CD14-positive monocyte (primary cell): ENCODE measurements around the gene CHKA. TPM values are rescaled to one million over a fixed set of nuclear protein-coding genes. Genes with fewer than 3 reads are reported as not detected.

Source experiments
- DNase-seq, 3 donors: peaks; one replicate each; pipeline ENCODE4 v3.0.0-alpha.2; 2011 to 2022
- H2AFZ ChIP-seq: 2 replicates; pipeline ENCODE4 v1.6.0; 2012; ENCODE audit warnings: mild to moderate bottlenecking, low read depth, low read length, inconsistent platforms; ENCODE audit not compliant: insufficient read depth, poor library complexity, severe bottlenecking
- H3K27ac ChIP-seq, 2 donors: 1 replicate in 1 of 2; 2 replicates in 1 of 2; pipeline ENCODE4 v1.5.1; 2012 to 2013; ENCODE audit warnings: low read length in 2 of 2, control low read depth in 1 of 2, inconsistent platforms in 1 of 2, low read depth in 1 of 2, mild to moderate bottlenecking in 1 of 2
- H3K27me3 ChIP-seq, 2 donors: one replicate each; pipeline versions ENCODE4 v1.6.0 to v1.6.1; 2011 to 2013; ENCODE audit warnings: low read length in 2 of 2; ENCODE audit not compliant: control insufficient read depth in 2 of 2, insufficient read depth in 2 of 2
- H3K36me3 ChIP-seq, 2 donors: replicated peaks in 1 of 2; 1 replicate in 1 of 2; 2 replicates in 1 of 2; pipeline versions ENCODE4 v1.5.1 to v1.6.1; 2012 to 2013; ENCODE audit warnings: low read length in 2 of 2, control low read depth in 1 of 2, inconsistent platforms in 1 of 2, mild to moderate bottlenecking in 1 of 2; ENCODE audit not compliant: insufficient read depth in 2 of 2, control insufficient read depth in 1 of 2
- H3K4me1 ChIP-seq, 2 donors: 1 replicate in 1 of 2; 2 replicates in 1 of 2; pipeline versions ENCODE4 v1.5.1 to v1.6.1; 2012 to 2013; ENCODE audit warnings: low read length in 2 of 2, control low read depth in 1 of 2, inconsistent platforms in 1 of 2, mild to moderate bottlenecking in 1 of 2, moderate library complexity in 1 of 2; ENCODE audit not compliant: insufficient read depth in 2 of 2, control insufficient read depth in 1 of 2
- H3K4me2 ChIP-seq: replicated peaks from 2 replicates; pipeline ENCODE3; 2012; ENCODE audit warnings: low read length, moderate library complexity, mild to moderate bottlenecking; ENCODE audit not compliant: poor library complexity, severe bottlenecking; ENCODE audit errors: extremely low read depth
- H3K4me3 ChIP-seq, 3 experiments: fragments of 200-600 bp in 1 of 3; sonication (generic) in 1 of 3; replicated peaks in 1 of 3; 1 replicate in 2 of 3; 2 replicates in 1 of 3; pipeline ENCODE4 v1.5.1; 2011 to 2013; ENCODE audit warnings: low read length in 3 of 3, mild to moderate bottlenecking in 3 of 3, control low read depth in 2 of 3, low read depth in 2 of 3, inconsistent platforms in 1 of 3, moderate library complexity in 1 of 3
- H3K79me2 ChIP-seq: 2 replicates; pipeline ENCODE4 v1.6.0; 2012; ENCODE audit warnings: mild to moderate bottlenecking, control low read depth, inconsistent platforms, low read length, moderate library complexity; ENCODE audit not compliant: insufficient read depth
- H3K9ac ChIP-seq: 2 replicates; pipeline ENCODE4 v1.6.0; 2017; ENCODE audit warnings: low read length, mild to moderate bottlenecking; ENCODE audit not compliant: insufficient read depth, poor library complexity, severe bottlenecking
- H3K9me3 ChIP-seq, 2 donors: replicated peaks in 1 of 2; 1 replicate in 1 of 2; 2 replicates in 1 of 2; pipeline versions ENCODE4 v1.5.1 to v1.6.1; 2012 to 2013; ENCODE audit warnings: low read length in 2 of 2, control low read depth in 1 of 2; ENCODE audit not compliant: control insufficient read depth in 1 of 2, insufficient read depth in 1 of 2
- H4K20me1 ChIP-seq: 2 replicates; pipeline ENCODE4 v1.6.0; 2012; ENCODE audit warnings: mild to moderate bottlenecking, low read length, control low read depth, moderate library complexity; ENCODE audit not compliant: insufficient read depth
- H3K27ac Mint-ChIP-seq, 7 donors: one replicate each; pipeline ENCODE4 v1.8.0; 2020; ENCODE audit warnings: mild to moderate bottlenecking in 7 of 7, mixed read lengths in 7 of 7, moderate library complexity in 6 of 7, inconsistent platforms in 2 of 7
- H3K27me3 Mint-ChIP-seq, 3 donors: one replicate each; pipeline ENCODE4 v1.8.0; 2021 to 2022; ENCODE audit warnings: low read depth in 3 of 3, mild to moderate bottlenecking in 3 of 3, mixed read lengths in 3 of 3, moderate library complexity in 3 of 3, inconsistent platforms in 1 of 3
- H3K36me3 Mint-ChIP-seq, 2 donors: one replicate each; pipeline ENCODE4 v1.8.0; 2020; ENCODE audit warnings: mixed read lengths in 2 of 2, inconsistent platforms in 1 of 2, mild to moderate bottlenecking in 1 of 2
- H3K4me1 Mint-ChIP-seq: one replicate; pipeline ENCODE4 v1.8.0; 2020; ENCODE audit warnings: mild to moderate bottlenecking, mixed read lengths
- H3K4me3 Mint-ChIP-seq, 2 donors: one replicate each; pipeline ENCODE4 v1.8.0; 2020; ENCODE audit warnings: mild to moderate bottlenecking in 2 of 2, mixed read lengths in 2 of 2, moderate library complexity in 1 of 2
- H3K9me3 Mint-ChIP-seq, 7 donors: one replicate each; pipeline ENCODE4 v1.8.0; 2020 to 2022; ENCODE audit warnings: mixed read lengths in 7 of 7, mild to moderate bottlenecking in 6 of 7, moderate library complexity in 6 of 7, inconsistent platforms in 2 of 7
- CTCF ChIP-seq: fragments of 200-600 bp; IDR thresholded peaks from one replicate; pipeline ENCODE4 v1.8.0; 2022; ENCODE audit warnings: antibody characterized with exemption, mild to moderate bottlenecking
- WGBS: methylation state at CpG from one replicate; pipeline ENCODE4 v1.1.5; 2013; ENCODE audit warnings: missing lambda C conversion rate; ENCODE audit not compliant: insufficient coverage; 5-methylcytosine and 5-hydroxymethylcytosine counted together
- intact Hi-C, 2 donors: fragments of 100-400 bp; cut with micrococcal nuclease; formaldehyde crosslinking; loops; one replicate each; pipeline versions ENCODE4 v1.15.0 to v1.15.1; 2023
- polyA plus RNA-seq, 3 donors: library from polyadenylated mRNA; depleted of rRNA in 1 of 3; unstranded in 2 of 3; stranded (reverse) in 1 of 3; fragments of 300-500 nt in 2 of 3; fragments of >200 nt in 1 of 3; fragmentation: Illumina TruSeq in 2 of 3; gene quantifications; 1 replicate in 2 of 3; 2 replicates in 1 of 3; pipeline ENCODE4 v1.2.3, GENCODE V29; 2012 to 2021

The CHKA gene
- polyA plus RNA-seq, 3 donors = 2.8 to 20.9 (median 5.7) TPM

DNA sequence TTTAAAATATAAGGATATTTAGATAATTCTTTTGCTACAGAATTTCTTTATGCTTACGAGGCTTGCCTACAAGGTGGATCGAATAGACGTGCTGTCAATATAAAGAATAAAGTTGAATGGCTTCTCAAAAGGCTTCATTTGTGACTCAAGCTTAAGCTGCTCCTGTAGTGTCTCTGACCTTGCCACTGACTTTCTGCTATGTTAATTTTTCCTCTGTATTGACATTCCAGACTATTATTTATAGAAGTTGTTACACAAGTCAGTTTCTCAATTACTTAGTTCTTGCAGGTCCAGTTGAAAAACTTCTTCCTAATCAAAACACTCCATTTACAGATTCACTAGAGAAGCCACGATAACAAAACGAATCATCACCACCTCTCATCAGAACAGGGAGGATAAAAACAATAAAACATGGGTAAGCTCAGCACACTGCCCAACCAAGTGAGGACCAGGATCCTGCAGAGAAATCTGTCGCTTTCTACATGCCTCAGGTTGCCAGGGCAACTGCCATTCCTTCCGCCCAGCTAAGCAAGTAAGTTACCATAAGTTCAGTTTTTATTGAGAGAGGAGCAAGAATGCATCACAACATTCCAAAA is 39.0 kb upstream of the CHKA start:
- no peaks in the 10 kb centered on the region for H4K20me1 ChIP-seq
- no peaks in the 10 kb centered on the region for H3K4me1 Mint-ChIP-seq
- no peaks in the 10 kb centered on the region for H3K9me3 Mint-ChIP-seq
- H3K27ac ChIP-seq = no peak overlapping the region
- no peak overlapping the region for H2AFZ ChIP-seq
- H3K27me3 Mint-ChIP-seq = no peaks in the 10 kb centered on the region
- intact Hi-C loops = no loop called here
- WGBS = 57% methylated on average over 2 of the region's 7 CpGs
- TF ChIP-seq CTCF = no peak
- H3K36me3 Mint-ChIP-seq = peaks cover 58 to 66% of the 10 kb centered on the region in 2 donors
- no peak overlapping the region for H3K27ac Mint-ChIP-seq
- H3K27me3 ChIP-seq = no peaks in the 10 kb centered on the region
- DNase-seq = no peak
- H3K4me3 ChIP-seq = no peak overlapping the region
- H3K4me3 Mint-ChIP-seq = no peak overlapping the region
- no peak overlapping the region for H3K9ac ChIP-seq
- peaks cover 29 to 91% of the 10 kb centered on the region in 2 donors for H3K36me3 ChIP-seq
- H3K4me1 ChIP-seq = no peaks in the 10 kb centered on the region
- H3K9me3 ChIP-seq = no peaks in the 10 kb centered on the region
- H3K4me2 ChIP-seq = no peak overlapping the region
- H3K79me2 ChIP-seq = no peaks in the 10 kb centered on the region

- 75% methylated on average over 4 of the region's 6 CpGs for WGBS
- H3K4me2 ChIP-seq = no peak overlapping the region
- no peaks in the 10 kb centered on the region for H3K9me3 Mint-ChIP-seq
- H3K27me3 ChIP-seq = no peaks in the 10 kb centered on the region
- H3K9me3 ChIP-seq = no peaks in the 10 kb centered on the region
- no peak for TF ChIP-seq CTCF
- no peaks in the 10 kb centered on the region for H3K4me1 Mint-ChIP-seq
- no peaks in the 10 kb centered on the region for H3K4me1 ChIP-seq
- no peak for DNase-seq
- H3K27ac Mint-ChIP-seq = no peak overlapping the region
- no peak overlapping the region for H2AFZ ChIP-seq
- intact Hi-C loops = no loop called here
- no peaks in the 10 kb centered on the region for H4K20me1 ChIP-seq
- no peaks in the 10 kb centered on the region for H3K27me3 Mint-ChIP-seq
- H3K36me3 Mint-ChIP-seq = peaks cover 60 to 65% of the 10 kb centered on the region in 2 donors
- H3K9ac ChIP-seq = no peak overlapping the region
- peaks cover 28 to 89% of the 10 kb centered on the region in 2 donors for H3K36me3 ChIP-seq
- H3K27ac ChIP-seq = no peak overlapping the region
- no peak overlapping the region for H3K4me3 Mint-ChIP-seq
- no peaks in the 10 kb centered on the region for H3K79me2 ChIP-seq
- H3K4me3 ChIP-seq = no peak overlapping the region
These were observed 38.5 kb upstream of the CHKA start for GRCh38 chr11:68159665-68160064.
